ENCODE data around the gene MIA3.
"Not testable (repeated sequence)": the region's sequence is repeated elsewhere in the genome, so short reads cannot be mapped to it uniquely, and the experiment has no call there.

The MIA3 gene

GRCh38 chr1:222669107-222669506 is 51.2 kb downstream of the MIA3 start:
- not testable (repeated sequence) for DNase-seq (ENCODE audit: low spot score)

DNA sequence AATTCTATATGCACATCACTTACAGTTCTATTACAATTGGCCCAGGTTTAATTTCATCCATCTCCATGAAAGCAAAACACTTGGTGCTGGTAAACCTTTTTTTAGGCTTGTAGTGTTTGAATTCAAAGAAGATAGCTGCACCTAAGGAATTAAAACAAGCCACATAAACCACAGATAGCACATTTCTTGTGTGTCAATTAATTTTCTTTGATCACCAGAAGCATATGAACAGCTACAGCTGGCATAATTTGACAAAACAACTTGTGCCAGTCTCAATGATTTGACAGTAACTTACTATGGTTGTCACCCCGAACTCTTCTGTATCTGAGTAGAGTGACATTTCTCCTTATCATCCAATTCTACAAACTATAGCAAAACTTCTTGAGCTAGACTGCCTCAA is 52.2 kb downstream of the MIA3 start:
- DNase-seq (ENCODE audit: low spot score), result no peak

- DNase-seq (ENCODE audit: low spot score), result no peak
Measured at GRCh38 chr1:222680080-222680479, 62.2 kb downstream of the MIA3 start.

DNA sequence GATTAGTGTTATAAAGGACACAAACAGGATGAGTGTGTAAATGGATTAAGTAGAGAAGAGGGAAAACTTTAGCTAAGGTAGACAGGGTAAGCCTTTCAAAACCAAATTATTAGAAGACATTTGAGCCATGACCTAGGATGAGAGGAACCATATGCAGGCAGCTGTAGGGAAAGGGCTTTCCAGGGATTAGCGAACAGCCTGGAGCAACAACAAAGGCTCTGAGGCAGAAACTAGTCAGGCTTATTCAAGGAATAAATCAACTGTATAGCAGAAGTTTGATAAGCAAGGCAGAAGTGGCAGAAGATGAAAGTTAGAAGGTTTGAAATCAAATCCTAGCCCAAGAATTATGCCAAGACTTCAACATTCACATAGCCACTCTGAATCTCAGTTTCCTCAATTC is 73.1 kb downstream of the MIA3 start:
- no peak for DNase-seq (ENCODE audit: low spot score)

DNA sequence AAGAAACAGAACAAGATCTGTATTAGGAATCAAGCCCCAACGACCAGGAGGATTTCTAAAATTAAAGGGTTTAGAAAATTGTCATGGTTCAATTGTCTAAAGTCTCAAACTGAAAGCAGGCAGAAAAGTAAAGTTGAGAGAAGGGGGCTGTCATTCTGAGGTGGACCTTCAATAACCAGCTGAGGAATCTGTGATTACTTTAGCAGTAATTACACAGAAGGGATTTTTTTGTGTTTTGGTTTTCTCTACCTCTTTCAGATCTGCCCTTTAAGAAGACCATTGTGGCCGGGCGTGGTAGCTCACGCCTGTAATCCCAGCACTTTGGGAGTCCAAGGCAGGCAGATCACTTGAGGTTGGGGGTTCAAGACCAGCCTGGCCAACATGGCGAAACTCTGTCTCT is 77.0 kb downstream of the MIA3 start:
- no peak for DNase-seq (ENCODE audit: low spot score)

DNA sequence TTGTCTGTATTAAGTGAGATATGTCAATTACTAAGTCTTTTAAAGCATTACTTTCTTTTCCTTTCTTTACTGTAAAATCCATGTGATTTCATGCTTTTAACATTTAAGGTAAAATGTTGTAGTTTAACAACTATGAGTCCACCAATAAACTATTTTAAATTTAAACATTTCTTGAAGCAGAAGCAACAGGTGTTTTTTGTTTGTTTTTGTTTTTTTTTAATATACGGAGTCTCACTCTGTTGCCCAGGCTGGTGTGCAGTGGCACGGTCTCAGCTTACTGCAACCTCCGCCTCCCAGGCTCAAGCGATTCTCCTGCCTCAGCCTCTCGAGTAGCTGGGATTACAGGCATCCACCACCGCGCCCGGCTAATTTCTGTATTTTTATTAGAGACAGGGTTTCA is 78.8 kb downstream of the MIA3 start:
- no peak for DNase-seq (ENCODE audit: low spot score)

DNA sequence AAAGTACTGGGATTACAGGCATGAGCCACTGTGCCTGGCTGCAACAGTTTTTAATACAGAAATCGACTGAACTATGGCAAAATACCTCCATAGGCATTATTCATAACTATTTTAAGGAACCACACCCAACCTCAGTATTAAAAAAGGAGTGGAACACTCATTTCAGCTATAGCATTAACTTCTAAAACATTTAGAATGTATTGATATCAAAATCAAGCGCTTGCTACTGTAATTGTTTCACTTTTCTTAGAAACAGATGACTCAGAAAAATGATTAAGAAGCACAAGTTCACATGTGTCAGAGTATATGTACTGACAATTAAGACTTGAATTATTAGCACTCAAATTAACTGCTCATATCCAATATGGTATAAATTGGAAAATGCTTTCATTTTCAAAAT is 79.3 kb downstream of the MIA3 start:
- peak; percentile 37 for DNase-seq (ENCODE audit: low spot score)

DNA sequence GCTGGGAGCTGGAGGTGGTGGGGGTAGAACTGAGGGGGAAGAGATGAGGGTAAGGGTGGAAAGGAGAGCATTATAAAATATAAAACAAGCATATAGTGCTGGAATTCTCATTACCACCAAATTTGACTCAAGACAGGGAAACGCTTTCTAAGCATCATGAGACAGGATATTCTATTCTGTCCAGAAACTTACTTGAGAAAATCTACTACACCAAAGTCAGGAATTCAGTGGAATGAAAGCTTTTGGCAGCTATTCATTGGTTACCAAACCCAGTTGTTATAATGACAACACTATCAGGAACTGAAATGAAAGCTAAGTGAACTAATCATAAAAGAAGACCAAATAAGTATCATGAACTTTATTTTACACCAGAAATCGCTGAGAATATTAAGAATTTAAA is 79.9 kb downstream of the MIA3 start:
- no peak for DNase-seq (ENCODE audit: low spot score)

GRCh38 chr1:222702210-222702609 is 84.3 kb downstream of the MIA3 start:
- no peak for DNase-seq (ENCODE audit: low spot score)

DNA sequence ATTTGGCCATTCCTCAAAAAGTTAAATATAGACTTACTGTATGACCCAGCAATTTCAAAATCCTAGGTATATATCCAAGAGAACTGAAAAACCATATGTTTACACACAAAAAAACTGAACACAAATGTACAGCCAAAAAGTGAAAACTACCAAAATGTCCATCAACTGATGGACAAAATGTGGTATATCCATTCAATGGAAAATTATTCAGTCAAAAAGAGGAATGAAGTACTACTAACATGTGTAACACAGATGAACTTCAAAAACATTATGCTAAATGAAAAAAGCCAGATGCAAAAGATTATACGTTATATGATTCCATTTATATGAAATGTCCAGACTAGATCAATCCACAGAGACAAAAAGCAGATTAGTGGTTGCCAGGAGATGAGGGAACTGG is 86.4 kb downstream of the MIA3 start:
- DNase-seq (ENCODE audit: low spot score), result no peak

- DNase-seq (ENCODE audit: low spot score), result no peak
Measured at GRCh38 chr1:222706815-222707214, 88.9 kb downstream of the MIA3 start.

DNA sequence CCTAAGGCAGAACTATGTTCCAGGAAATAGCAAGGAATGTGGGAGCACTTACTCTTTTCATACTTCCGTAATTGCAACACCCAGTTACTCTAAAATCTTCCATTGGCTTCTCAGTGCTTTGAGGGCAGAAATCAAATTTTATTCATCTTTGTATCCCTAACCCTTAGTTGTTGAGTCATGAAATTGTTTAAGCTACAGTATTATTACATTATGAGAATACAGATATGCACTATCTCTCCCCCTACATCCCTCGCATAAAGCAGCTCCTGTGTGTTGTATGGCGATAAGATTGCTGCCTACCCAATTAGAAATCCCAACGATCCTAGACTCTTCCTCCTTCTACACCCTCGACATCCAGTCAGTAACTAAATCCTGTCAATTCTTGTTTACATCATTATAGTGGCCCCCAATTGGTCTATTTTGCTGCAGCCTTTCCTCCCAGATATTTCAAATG is 91.8 kb downstream of the MIA3 start:
- DNase-seq (ENCODE audit: low spot score), result peak; percentile 28

DNA sequence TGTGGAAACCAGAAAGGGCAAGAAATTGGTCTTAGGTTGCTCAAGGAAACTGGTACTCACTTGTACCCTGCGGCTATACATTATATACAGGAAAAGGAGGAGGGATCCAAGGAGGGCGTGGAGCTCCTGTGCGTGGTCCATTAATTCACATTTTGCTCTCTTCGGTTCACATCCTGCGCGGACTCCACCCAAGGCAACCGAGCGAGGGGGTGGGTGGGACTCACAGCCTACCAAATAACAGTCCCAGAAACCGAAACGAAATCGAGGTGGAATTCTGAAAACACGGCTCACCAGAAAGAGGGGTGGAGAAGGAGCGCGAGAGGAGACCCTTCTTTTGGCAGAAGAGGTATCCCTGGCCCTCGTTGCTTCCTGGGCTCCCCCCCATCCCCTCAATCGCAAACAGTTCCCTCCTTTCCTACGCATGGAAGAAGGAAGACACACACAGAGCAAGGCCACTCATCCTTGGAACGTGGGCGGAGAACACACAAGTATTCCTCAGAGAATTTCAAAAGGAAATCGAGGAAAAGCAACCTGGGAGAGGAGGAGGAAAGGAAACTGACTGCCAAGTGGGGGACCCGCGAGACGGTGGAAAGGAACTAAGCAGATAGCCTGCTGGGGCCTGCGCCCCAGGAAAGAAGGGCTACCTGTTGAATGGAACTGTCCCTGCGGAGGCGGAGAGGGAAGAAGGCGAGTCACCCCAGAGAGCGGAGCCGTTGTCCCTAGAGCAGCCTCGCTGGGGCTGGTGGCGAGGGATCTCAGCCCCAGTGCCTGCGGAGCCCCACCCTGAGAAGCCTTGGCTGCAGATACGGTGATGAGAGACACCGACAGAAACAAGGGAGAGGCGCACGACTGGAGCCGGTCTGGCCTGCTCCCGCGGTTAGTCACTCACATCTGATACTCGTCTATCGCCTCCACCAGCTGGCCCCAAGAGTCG is 93.7 kb downstream of the MIA3 start:
- DNase-seq (ENCODE audit: low spot score), result peak; percentile 90

- DNase-seq (ENCODE audit: low spot score), result peak; percentile 92
Measured at GRCh38 chr1:222712253-222713090, 94.6 kb downstream of the MIA3 start, which contains the start of the genes AIDA and BROX. TSS of gene AIDA (minus strand) at chr1:222712491. CDS start at chr1:222712317, 174 bp downstream. TSS of gene BROX (plus strand) at chr1:222712564. CDS start at chr1:222715700, 3,136 bp downstream.

GRCh38 chr1:222713091-222713961 is 95.4 kb downstream of the MIA3 start:
- DNase-seq (ENCODE audit: low spot score), result peak; percentile 87

DNA sequence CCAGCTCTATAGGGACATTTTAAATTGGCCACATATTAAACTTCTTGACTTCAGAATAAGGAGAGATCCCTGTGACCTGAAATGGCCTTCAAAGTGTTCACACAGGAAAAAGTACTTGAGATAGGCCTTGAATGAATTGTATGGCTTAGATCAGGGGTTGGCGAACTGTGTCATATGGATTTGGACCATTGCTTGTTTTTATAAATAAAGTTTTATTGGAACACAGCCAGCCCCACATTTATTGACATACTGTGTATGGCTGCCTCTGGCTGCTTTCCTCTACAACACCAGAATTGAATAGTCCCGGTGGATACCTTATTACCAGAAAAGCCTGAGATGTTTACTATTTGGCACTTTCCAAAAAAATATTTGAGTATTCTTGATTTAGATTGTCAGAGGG is 98.5 kb downstream of the MIA3 start:
- DNase-seq (ENCODE audit: low spot score), result no peak
